A549 (cell line): ENCODE results near the gene SRGN.

Source experiments
- KDM1A ChIP-seq: fragments of 200-600 bp; sonication (generic); IDR thresholded peaks from 2 replicates; pipeline ENCODE4 v1.6.1; 2016; ENCODE audit warnings: low read depth, mild to moderate bottlenecking
- POLR2A ChIP-seq: IDR thresholded peaks from 2 replicates; pipeline ENCODE4 v1.6.1; 2012; ENCODE audit warnings: mild to moderate bottlenecking, low read length
- TF ChIP-seq, protein P1 (sequence below): fragments of >200 bp; sonication (Bioruptor Twin); formaldehyde crosslinking; IDR thresholded peaks from 3 replicates; pipeline ENCODE4 v1.5.1; 2016

DNA sequence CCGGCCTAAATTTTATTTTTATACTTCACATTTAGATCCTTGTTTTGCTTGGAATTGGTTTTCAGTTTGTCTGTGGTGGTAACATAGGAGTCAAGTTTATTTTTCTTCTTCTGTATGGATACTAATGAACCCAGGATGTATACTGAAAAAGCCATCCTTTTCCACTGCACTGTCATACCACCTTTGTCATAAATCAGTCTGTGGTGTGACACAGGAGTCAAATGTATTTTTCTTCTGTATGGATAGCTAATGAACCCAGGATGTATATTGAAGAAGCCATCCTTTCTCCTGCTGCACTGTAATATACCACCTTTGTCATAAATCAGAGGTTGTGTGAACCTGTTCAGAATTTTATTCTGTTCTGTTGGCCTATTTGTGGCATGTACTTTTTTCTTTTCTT lies 57.4 kb downstream of the SRGN start:
- TF ChIP-seq KDM1A (no peak), POLR2A (no peak)
- TF ChIP-seq, protein P1, sequence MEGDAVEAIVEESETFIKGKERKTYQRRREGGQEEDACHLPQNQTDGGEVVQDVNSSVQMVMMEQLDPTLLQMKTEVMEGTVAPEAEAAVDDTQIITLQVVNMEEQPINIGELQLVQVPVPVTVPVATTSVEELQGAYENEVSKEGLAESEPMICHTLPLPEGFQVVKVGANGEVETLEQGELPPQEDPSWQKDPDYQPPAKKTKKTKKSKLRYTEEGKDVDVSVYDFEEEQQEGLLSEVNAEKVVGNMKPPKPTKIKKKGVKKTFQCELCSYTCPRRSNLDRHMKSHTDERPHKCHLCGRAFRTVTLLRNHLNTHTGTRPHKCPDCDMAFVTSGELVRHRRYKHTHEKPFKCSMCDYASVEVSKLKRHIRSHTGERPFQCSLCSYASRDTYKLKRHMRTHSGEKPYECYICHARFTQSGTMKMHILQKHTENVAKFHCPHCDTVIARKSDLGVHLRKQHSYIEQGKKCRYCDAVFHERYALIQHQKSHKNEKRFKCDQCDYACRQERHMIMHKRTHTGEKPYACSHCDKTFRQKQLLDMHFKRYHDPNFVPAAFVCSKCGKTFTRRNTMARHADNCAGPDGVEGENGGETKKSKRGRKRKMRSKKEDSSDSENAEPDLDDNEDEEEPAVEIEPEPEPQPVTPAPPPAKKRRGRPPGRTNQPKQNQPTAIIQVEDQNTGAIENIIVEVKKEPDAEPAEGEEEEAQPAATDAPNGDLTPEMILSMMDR = no peak
